Suprapubic skin (tissue), 3 donors: ENCODE measurements around the gene WNT3.

Source experiments
- CTCF ChIP-seq, 2 donors: fragments of 200-600 bp in 1 of 2; fragments of 450-650 bp in 1 of 2; sonication (generic) in 1 of 2; IDR thresholded peaks; one replicate each; pipeline ENCODE4 v1.5.1; 2016 to 2019; ENCODE audit warnings: antibody characterized with exemption in 2 of 2, mild to moderate bottlenecking in 1 of 2, moderate library complexity in 1 of 2
- POLR2A ChIP-seq, 2 donors: fragments of 450-650 bp; IDR thresholded peaks; one replicate each; pipeline ENCODE4 v1.6.1; 2017; ENCODE audit warnings: antibody characterized with exemption in 2 of 2, mild to moderate bottlenecking in 2 of 2, moderate library complexity in 2 of 2

- no peak for TF ChIP-seq POLR2A (IDR thresholded peaks at IDR 0.05)
- TF ChIP-seq CTCF (IDR thresholded peaks at IDR 0.05), result no peak
These were observed 22.0 kb downstream of the WNT3 start for GRCh38 chr17:46796524-46796923.
